CD14-positive monocyte (primary cell): ENCODE measurements around the gene STUM. TPM values are rescaled to one million over a fixed set of nuclear protein-coding genes. Genes with fewer than 3 reads are reported as not detected.

ENCODE experiments used
- DNase-seq, 3 donors: peaks; one replicate each; pipeline ENCODE4 v3.0.0-alpha.2; 2011 to 2022
- H2AFZ ChIP-seq: 2 replicates; pipeline ENCODE4 v1.6.0; 2012; ENCODE audit warnings: mild to moderate bottlenecking, low read depth, low read length, inconsistent platforms; ENCODE audit not compliant: insufficient read depth, poor library complexity, severe bottlenecking
- H3K27ac ChIP-seq, 2 donors: 1 replicate in 1 of 2; 2 replicates in 1 of 2; pipeline ENCODE4 v1.5.1; 2012 to 2013; ENCODE audit warnings: low read length in 2 of 2, control low read depth in 1 of 2, inconsistent platforms in 1 of 2, low read depth in 1 of 2, mild to moderate bottlenecking in 1 of 2
- H3K27me3 ChIP-seq, 2 donors: one replicate each; pipeline versions ENCODE4 v1.6.0 to v1.6.1; 2011 to 2013; ENCODE audit warnings: low read length in 2 of 2; ENCODE audit not compliant: control insufficient read depth in 2 of 2, insufficient read depth in 2 of 2
- H3K36me3 ChIP-seq, 2 donors: replicated peaks in 1 of 2; 1 replicate in 1 of 2; 2 replicates in 1 of 2; pipeline versions ENCODE4 v1.5.1 to v1.6.1; 2012 to 2013; ENCODE audit warnings: low read length in 2 of 2, control low read depth in 1 of 2, inconsistent platforms in 1 of 2, mild to moderate bottlenecking in 1 of 2; ENCODE audit not compliant: insufficient read depth in 2 of 2, control insufficient read depth in 1 of 2
- H3K4me1 ChIP-seq, 2 donors: 1 replicate in 1 of 2; 2 replicates in 1 of 2; pipeline versions ENCODE4 v1.5.1 to v1.6.1; 2012 to 2013; ENCODE audit warnings: low read length in 2 of 2, control low read depth in 1 of 2, inconsistent platforms in 1 of 2, mild to moderate bottlenecking in 1 of 2, moderate library complexity in 1 of 2; ENCODE audit not compliant: insufficient read depth in 2 of 2, control insufficient read depth in 1 of 2
- H3K4me2 ChIP-seq: replicated peaks from 2 replicates; pipeline ENCODE3; 2012; ENCODE audit warnings: low read length, moderate library complexity, mild to moderate bottlenecking; ENCODE audit not compliant: poor library complexity, severe bottlenecking; ENCODE audit errors: extremely low read depth
- H3K4me3 ChIP-seq, 3 experiments: fragments of 200-600 bp in 1 of 3; sonication (generic) in 1 of 3; replicated peaks in 1 of 3; 1 replicate in 2 of 3; 2 replicates in 1 of 3; pipeline ENCODE4 v1.5.1; 2011 to 2013; ENCODE audit warnings: low read length in 3 of 3, mild to moderate bottlenecking in 3 of 3, control low read depth in 2 of 3, low read depth in 2 of 3, inconsistent platforms in 1 of 3, moderate library complexity in 1 of 3
- H3K79me2 ChIP-seq: 2 replicates; pipeline ENCODE4 v1.6.0; 2012; ENCODE audit warnings: mild to moderate bottlenecking, control low read depth, inconsistent platforms, low read length, moderate library complexity; ENCODE audit not compliant: insufficient read depth
- H3K9ac ChIP-seq: 2 replicates; pipeline ENCODE4 v1.6.0; 2017; ENCODE audit warnings: low read length, mild to moderate bottlenecking; ENCODE audit not compliant: insufficient read depth, poor library complexity, severe bottlenecking
- H3K9me3 ChIP-seq, 2 donors: replicated peaks in 1 of 2; 1 replicate in 1 of 2; 2 replicates in 1 of 2; pipeline versions ENCODE4 v1.5.1 to v1.6.1; 2012 to 2013; ENCODE audit warnings: low read length in 2 of 2, control low read depth in 1 of 2; ENCODE audit not compliant: control insufficient read depth in 1 of 2, insufficient read depth in 1 of 2
- H4K20me1 ChIP-seq: 2 replicates; pipeline ENCODE4 v1.6.0; 2012; ENCODE audit warnings: mild to moderate bottlenecking, low read length, control low read depth, moderate library complexity; ENCODE audit not compliant: insufficient read depth
- H3K27ac Mint-ChIP-seq, 7 donors: one replicate each; pipeline ENCODE4 v1.8.0; 2020; ENCODE audit warnings: mild to moderate bottlenecking in 7 of 7, mixed read lengths in 7 of 7, moderate library complexity in 6 of 7, inconsistent platforms in 2 of 7
- H3K27me3 Mint-ChIP-seq, 3 donors: one replicate each; pipeline ENCODE4 v1.8.0; 2021 to 2022; ENCODE audit warnings: low read depth in 3 of 3, mild to moderate bottlenecking in 3 of 3, mixed read lengths in 3 of 3, moderate library complexity in 3 of 3, inconsistent platforms in 1 of 3
- H3K36me3 Mint-ChIP-seq, 2 donors: one replicate each; pipeline ENCODE4 v1.8.0; 2020; ENCODE audit warnings: mixed read lengths in 2 of 2, inconsistent platforms in 1 of 2, mild to moderate bottlenecking in 1 of 2
- H3K4me1 Mint-ChIP-seq: one replicate; pipeline ENCODE4 v1.8.0; 2020; ENCODE audit warnings: mild to moderate bottlenecking, mixed read lengths
- H3K4me3 Mint-ChIP-seq, 2 donors: one replicate each; pipeline ENCODE4 v1.8.0; 2020; ENCODE audit warnings: mild to moderate bottlenecking in 2 of 2, mixed read lengths in 2 of 2, moderate library complexity in 1 of 2
- H3K9me3 Mint-ChIP-seq, 7 donors: one replicate each; pipeline ENCODE4 v1.8.0; 2020 to 2022; ENCODE audit warnings: mixed read lengths in 7 of 7, mild to moderate bottlenecking in 6 of 7, moderate library complexity in 6 of 7, inconsistent platforms in 2 of 7
- WGBS: methylation state at CpG from one replicate; pipeline ENCODE4 v1.1.5; 2013; ENCODE audit warnings: missing lambda C conversion rate; ENCODE audit not compliant: insufficient coverage; 5-methylcytosine and 5-hydroxymethylcytosine counted together
- intact Hi-C, 2 donors: fragments of 100-400 bp; cut with micrococcal nuclease; formaldehyde crosslinking; loops; one replicate each; pipeline versions ENCODE4 v1.15.0 to v1.15.1; 2023
- polyA plus RNA-seq, 3 donors: library from polyadenylated mRNA; depleted of rRNA in 1 of 3; unstranded in 2 of 3; stranded (reverse) in 1 of 3; fragments of 300-500 nt in 2 of 3; fragments of >200 nt in 1 of 3; fragmentation: Illumina TruSeq in 2 of 3; gene quantifications; 1 replicate in 2 of 3; 2 replicates in 1 of 3; pipeline ENCODE4 v1.2.3, GENCODE V29; 2012 to 2021
- TF ChIP-seq, protein P1 (sequence below): fragments of 200-600 bp; IDR thresholded peaks from one replicate; pipeline ENCODE4 v1.8.0; 2022; ENCODE audit warnings: antibody characterized with exemption, mild to moderate bottlenecking

STUM gene
- polyA plus RNA-seq, 3 donors, result not detected

GRCh38 chr1:226545836-226546596 lies 2.5 kb upstream of the STUM start:
- Mint-ChIP-seq H3K4me1 (peaks cover 21% of the 10 kb centered on the region), H3K4me3 (no peak overlapping the region), H3K36me3 (peaks cover 0 to 3% of the 10 kb centered on the region in 2 donors), H3K9me3 (peaks cover 0 to 5% (median 2%) of the 10 kb centered on the region in 7 donors), H3K27me3 (peaks cover 34 to 50% (median 48%) of the 10 kb centered on the region in 3 donors), H3K27ac (no peak overlapping the region)
- H3K4me2 ChIP-seq, result no peak overlapping the region
- no peak overlapping the region for H3K4me3 ChIP-seq
- intact Hi-C loops, result no loop called here
- no peak overlapping the region for H2AFZ ChIP-seq
- no peaks in the 10 kb centered on the region for H4K20me1 ChIP-seq
- TF ChIP-seq, protein P1, sequence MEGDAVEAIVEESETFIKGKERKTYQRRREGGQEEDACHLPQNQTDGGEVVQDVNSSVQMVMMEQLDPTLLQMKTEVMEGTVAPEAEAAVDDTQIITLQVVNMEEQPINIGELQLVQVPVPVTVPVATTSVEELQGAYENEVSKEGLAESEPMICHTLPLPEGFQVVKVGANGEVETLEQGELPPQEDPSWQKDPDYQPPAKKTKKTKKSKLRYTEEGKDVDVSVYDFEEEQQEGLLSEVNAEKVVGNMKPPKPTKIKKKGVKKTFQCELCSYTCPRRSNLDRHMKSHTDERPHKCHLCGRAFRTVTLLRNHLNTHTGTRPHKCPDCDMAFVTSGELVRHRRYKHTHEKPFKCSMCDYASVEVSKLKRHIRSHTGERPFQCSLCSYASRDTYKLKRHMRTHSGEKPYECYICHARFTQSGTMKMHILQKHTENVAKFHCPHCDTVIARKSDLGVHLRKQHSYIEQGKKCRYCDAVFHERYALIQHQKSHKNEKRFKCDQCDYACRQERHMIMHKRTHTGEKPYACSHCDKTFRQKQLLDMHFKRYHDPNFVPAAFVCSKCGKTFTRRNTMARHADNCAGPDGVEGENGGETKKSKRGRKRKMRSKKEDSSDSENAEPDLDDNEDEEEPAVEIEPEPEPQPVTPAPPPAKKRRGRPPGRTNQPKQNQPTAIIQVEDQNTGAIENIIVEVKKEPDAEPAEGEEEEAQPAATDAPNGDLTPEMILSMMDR, result no peak
- H3K27me3 ChIP-seq, result peaks cover 35 to 40% of the 10 kb centered on the region in 2 donors
- H3K9ac ChIP-seq, result no peak overlapping the region
- no peaks in the 10 kb centered on the region for H3K36me3 ChIP-seq
- no peak overlapping the region for H3K27ac ChIP-seq
- 88% methylated on average over 5 of the region's 5 CpGs for WGBS
- H3K4me1 ChIP-seq, result peaks cover 20 to 21% of the 10 kb centered on the region in 2 donors
- no peaks in the 10 kb centered on the region for H3K9me3 ChIP-seq
- no peaks in the 10 kb centered on the region for H3K79me2 ChIP-seq
- DNase-seq, result no peak

DNA sequence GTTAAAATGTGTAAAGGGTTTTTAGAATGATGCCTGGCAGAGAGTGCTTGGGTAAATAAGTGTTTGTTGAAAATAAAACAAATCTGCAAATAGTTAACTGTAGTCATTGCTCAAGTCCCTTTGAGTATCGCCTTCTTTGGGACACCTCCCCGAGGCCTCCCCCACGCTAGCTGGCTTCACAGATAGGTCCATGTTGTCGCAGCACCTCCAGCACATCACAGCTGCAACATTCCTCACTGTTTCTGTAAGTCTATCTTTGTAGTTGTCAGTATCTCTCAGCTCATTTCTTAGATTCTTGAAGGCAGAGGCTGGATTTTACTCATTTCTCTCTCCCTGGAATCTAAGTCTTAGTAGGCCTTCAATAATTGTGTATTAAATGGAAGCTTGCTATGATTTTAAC lies 1.6 kb upstream of the STUM start:
- WGBS, result 100% methylated on average over 4 of the region's 4 CpGs
- no peaks in the 10 kb centered on the region for H3K36me3 ChIP-seq
- H3K4me1 ChIP-seq, result peaks cover 20 to 21% of the 10 kb centered on the region in 2 donors
- no peaks in the 10 kb centered on the region for H3K9me3 ChIP-seq
- Mint-ChIP-seq H3K4me3 (no peak overlapping the region), H3K9me3 (peaks cover 0 to 5% (median 2%) of the 10 kb centered on the region in 7 donors), H3K4me1 (peaks cover 21% of the 10 kb centered on the region), H3K27me3 (peaks cover 42 to 59% (median 57%) of the 10 kb centered on the region in 3 donors), H3K27ac (no peak overlapping the region), H3K36me3 (peaks cover 0 to 3% of the 10 kb centered on the region in 2 donors)
- H3K27ac ChIP-seq, result no peak overlapping the region
- no peak overlapping the region for H3K4me2 ChIP-seq
- no peak overlapping the region for H2AFZ ChIP-seq
- H4K20me1 ChIP-seq, result no peaks in the 10 kb centered on the region
- H3K4me3 ChIP-seq, result no peak overlapping the region
- no peak for DNase-seq
- no peaks in the 10 kb centered on the region for H3K79me2 ChIP-seq
- H3K27me3 ChIP-seq, result peaks cover 41 to 49% of the 10 kb centered on the region in 2 donors
- intact Hi-C loops, result no loop called here
- TF ChIP-seq, protein P1, result no peak
- H3K9ac ChIP-seq, result no peak overlapping the region
